H9 (cell line): ENCODE data around the gene GFPT2. TPM values are rescaled to one million over a fixed set of nuclear protein-coding genes. Genes with fewer than 3 reads are reported as not detected.

Experiments
- DNase-seq: peaks from one replicate; pipeline ENCODE4 v3.0.0-alpha.2; 2017
- H2AFZ ChIP-seq: one replicate; pipeline ENCODE4 v1.6.1; 2013; ENCODE audit warnings: mild to moderate bottlenecking, low read length, control low read depth, moderate library complexity
- H2AK5ac ChIP-seq: 2 replicates; pipeline ENCODE4 v1.6.1; 2013; ENCODE audit warnings: low read length, control low read depth, mixed read lengths; ENCODE audit not compliant: insufficient read length
- H2BK120ac ChIP-seq: one replicate; pipeline ENCODE4 v1.6.1; 2013; ENCODE audit warnings: low read depth, mild to moderate bottlenecking, low read length, control low read depth, inconsistent platforms; ENCODE audit not compliant: poor library complexity, severe bottlenecking
- H2BK12ac ChIP-seq: 2 replicates; pipeline ENCODE4 v1.6.1; 2013; ENCODE audit warnings: low read length, control low read depth, mixed read lengths, low read depth; ENCODE audit not compliant: insufficient read length
- H2BK15ac ChIP-seq: 2 replicates; pipeline ENCODE4 v1.6.1; 2013; ENCODE audit warnings: low read depth, low read length, control low read depth
- H2BK20ac ChIP-seq: one replicate; pipeline ENCODE4 v1.6.1; 2013; ENCODE audit warnings: low read depth, mild to moderate bottlenecking, low read length, control low read depth, inconsistent platforms; ENCODE audit not compliant: poor library complexity, severe bottlenecking
- H2BK5ac ChIP-seq: 2 replicates; pipeline ENCODE4 v1.6.1; 2013; ENCODE audit warnings: low read length, control low read depth, mixed read lengths; ENCODE audit not compliant: insufficient read length
- H3K14ac ChIP-seq: 2 replicates; pipeline ENCODE4 v1.6.1; 2013; ENCODE audit warnings: low read length, control low read depth; ENCODE audit not compliant: insufficient read depth
- H3K18ac ChIP-seq: 2 replicates; pipeline ENCODE4 v1.6.1; 2013; ENCODE audit warnings: low read depth, mild to moderate bottlenecking, mixed read lengths, low read length, control low read depth; ENCODE audit not compliant: insufficient read length
- H3K23ac ChIP-seq: 2 replicates; pipeline ENCODE4 v1.6.1; 2013; ENCODE audit warnings: low read length, control low read depth, mixed read lengths, low read depth; ENCODE audit not compliant: insufficient read length
- H3K23me2 ChIP-seq: 2 replicates; pipeline ENCODE4 v1.6.1; 2013; ENCODE audit warnings: low read depth, mild to moderate bottlenecking, mixed read lengths, low read length, control low read depth; ENCODE audit not compliant: insufficient read length, poor library complexity, severe bottlenecking
- H3K27ac ChIP-seq: 2 replicates; pipeline ENCODE4 v1.5.1; 2013; ENCODE audit warnings: low read length, control low read depth, mixed read lengths, low read depth; ENCODE audit not compliant: insufficient read length
- H3K27me3 ChIP-seq: 2 replicates; pipeline ENCODE4 v1.6.1; 2013; ENCODE audit warnings: low read length, control low read depth, inconsistent platforms; ENCODE audit not compliant: insufficient read depth
- H3K4ac ChIP-seq: 2 replicates; pipeline ENCODE4 v1.6.1; 2013; ENCODE audit warnings: low read depth, mild to moderate bottlenecking, control low read depth, inconsistent platforms, low read length, moderate library complexity
- H3K4me1 ChIP-seq: 2 replicates; pipeline ENCODE4 v1.6.1; 2013; ENCODE audit warnings: low read length, control low read depth, inconsistent platforms; ENCODE audit not compliant: insufficient read depth
- H3K4me2 ChIP-seq: 2 replicates; pipeline ENCODE4 v1.6.1; 2013; ENCODE audit warnings: low read length, control low read depth, mixed read lengths; ENCODE audit not compliant: insufficient read length, insufficient read depth
- H3K56ac ChIP-seq: 2 replicates; pipeline ENCODE4 v1.6.1; 2013; ENCODE audit warnings: low read depth, mild to moderate bottlenecking, mixed read lengths, low read length, control low read depth; ENCODE audit not compliant: insufficient read length
- H3K79me1 ChIP-seq: 2 replicates; pipeline ENCODE4 v1.6.1; 2013; ENCODE audit warnings: low read depth, mild to moderate bottlenecking, moderate library complexity, low read length, control low read depth, inconsistent platforms; ENCODE audit not compliant: insufficient read depth, poor library complexity, severe bottlenecking
- H3K79me2 ChIP-seq: 2 replicates; pipeline ENCODE4 v1.6.1; 2013; ENCODE audit warnings: low read length, control low read depth, inconsistent platforms; ENCODE audit not compliant: insufficient read depth
- H3K9ac ChIP-seq: 2 replicates; pipeline ENCODE4 v1.6.1; 2013; ENCODE audit warnings: low read length, control low read depth, mixed read lengths; ENCODE audit not compliant: insufficient read length; ENCODE audit errors: extremely low read depth
- H3K9me3 ChIP-seq: one replicate; pipeline ENCODE4 v1.6.1; 2013; ENCODE audit warnings: low read depth, low read length, inconsistent platforms; ENCODE audit not compliant: control insufficient read depth
- H3T11ph ChIP-seq: one replicate; pipeline ENCODE4 v1.6.1; 2013; ENCODE audit warnings: mild to moderate bottlenecking, low read length, control low read depth, inconsistent platforms
- H4K20me1 ChIP-seq: one replicate; pipeline ENCODE4 v1.6.1; 2013; ENCODE audit not compliant: control insufficient read depth, insufficient read length, insufficient read depth
- H4K5ac ChIP-seq: 2 replicates; pipeline ENCODE4 v1.6.1; 2013; ENCODE audit warnings: low read depth, mild to moderate bottlenecking, mixed read lengths, low read length, control low read depth; ENCODE audit not compliant: insufficient read length
- H4K8ac ChIP-seq: replicated peaks from 2 replicates; pipeline ENCODE4 v1.6.1; 2013; ENCODE audit warnings: low read length, control low read depth, mixed read lengths, low read depth; ENCODE audit not compliant: insufficient read length
- H4K91ac ChIP-seq: 2 replicates; pipeline ENCODE4 v1.6.1; 2013; ENCODE audit warnings: low read depth, mild to moderate bottlenecking, moderate library complexity, mixed read lengths, low read length, control low read depth; ENCODE audit not compliant: insufficient read length
- H3K27ac Mint-ChIP-seq, 3 experiments: 2 replicates in 2 of 3; 3 replicates in 1 of 3; pipeline ENCODE4 v1.8.0; 2020 to 2021; ENCODE audit warnings: mixed read lengths in 3 of 3, mild to moderate bottlenecking in 1 of 3, moderate library complexity in 1 of 3
- H3K27me3 Mint-ChIP-seq: 2 replicates; pipeline ENCODE4 v1.8.0; 2021; ENCODE audit warnings: low read depth, mild to moderate bottlenecking, moderate library complexity, mixed read lengths
- H3K36me3 Mint-ChIP-seq, 3 experiments: 2 replicates in 2 of 3; 3 replicates in 1 of 3; pipeline ENCODE4 v1.8.0; 2020 to 2021; ENCODE audit warnings: low read depth in 3 of 3, mixed read lengths in 3 of 3; ENCODE audit not compliant: insufficient read depth in 1 of 3
- H3K4me1 Mint-ChIP-seq, 2 experiments: 2 replicates each; pipeline ENCODE4 v1.8.0; 2020; ENCODE audit warnings: mixed read lengths in 2 of 2
- H3K4me3 Mint-ChIP-seq, 2 experiments: 2 replicates in 1 of 2; 3 replicates in 1 of 2; pipeline ENCODE4 v1.8.0; 2020 to 2021; ENCODE audit warnings: mild to moderate bottlenecking in 2 of 2, mixed read lengths in 2 of 2, moderate library complexity in 1 of 2
- H3K9me3 Mint-ChIP-seq, 2 experiments: 2 replicates in 1 of 2; 3 replicates in 1 of 2; pipeline ENCODE4 v1.8.0; 2020; ENCODE audit warnings: mild to moderate bottlenecking in 2 of 2, mixed read lengths in 2 of 2, moderate library complexity in 1 of 2
- CTCF ChIP-seq: fragments of 200-600 bp; sonication (generic); conservative IDR thresholded peaks from 3 replicates; pipeline ENCODE4 v1.8.0; 2021; ENCODE audit warnings: antibody characterized with exemption, mild to moderate bottlenecking
- WGBS: extraction: QIAGEN DNeasy Blood & Tissue Kit; methylation state at CpG from one replicate; pipeline ENCODE4 v1.1.7; 2013; ENCODE audit warnings: missing lambda C conversion rate, low lambda C conversion rate, mixed read lengths; ENCODE audit not compliant: insufficient read length; ENCODE audit errors: extremely low coverage; 5-methylcytosine and 5-hydroxymethylcytosine counted together
- total RNA-seq: library from RNA; stranded (reverse); gene quantifications from 2 replicates; pipeline ENCODE4 v1.2.1, GENCODE V29; 2021

Gene GFPT2
- total RNA-seq, 1 experiment from 2014 or later = 89.8 TPM

GRCh38 chr5:180251887-180252286 is 101.2 kb downstream of the GFPT2 start:
- no peaks in the 10 kb centered on the region for H3K4me1 ChIP-seq
- H4K20me1 ChIP-seq = no peaks in the 10 kb centered on the region
- no peak overlapping the region for H4K91ac ChIP-seq
- peaks cover 65 to 66% of the 10 kb centered on the region in 2 experiments for H3K9me3 Mint-ChIP-seq
- peaks cover 53% of the 10 kb centered on the region for H3K9me3 ChIP-seq
- H3K18ac ChIP-seq = no peak overlapping the region
- peaks cover 89 to 96% (median 93%) of the 10 kb centered on the region in 3 experiments for H3K36me3 Mint-ChIP-seq
- H3K4me2 ChIP-seq = no peak overlapping the region
- no peak overlapping the region for H3K9ac ChIP-seq
- no peak overlapping the region for H2AK5ac ChIP-seq
- H4K8ac ChIP-seq = no peak overlapping the region
- no peak overlapping the region for H3K4ac ChIP-seq
- no peak overlapping the region for H3K27ac ChIP-seq
- H3T11ph ChIP-seq = no peak overlapping the region
- H2AFZ ChIP-seq = no peak overlapping the region
- peaks cover 6% of the 10 kb centered on the region for H3K27me3 Mint-ChIP-seq
- H2BK15ac ChIP-seq = no peak overlapping the region
- no peaks in the 10 kb centered on the region for H3K4me1 Mint-ChIP-seq
- no peak overlapping the region for H3K4me3 Mint-ChIP-seq
- H2BK12ac ChIP-seq = no peak overlapping the region
- WGBS = no CpG with 5 or more reads among the region's 7 CpGs
- no peaks in the 10 kb centered on the region for H3K79me2 ChIP-seq
- no peak overlapping the region for H2BK20ac ChIP-seq
- no peak overlapping the region for H3K27ac Mint-ChIP-seq
- no peaks in the 10 kb centered on the region for H3K79me1 ChIP-seq
- H3K23me2 ChIP-seq = no peaks in the 10 kb centered on the region
- H3K23ac ChIP-seq = no peak overlapping the region
- no peak overlapping the region for H3K56ac ChIP-seq
- TF ChIP-seq CTCF = no peak
- no peak overlapping the region for H4K5ac ChIP-seq
- no peak overlapping the region for H2BK5ac ChIP-seq
- H3K14ac ChIP-seq = no peak overlapping the region; the same call in 1 of the 2 replicates
- DNase-seq = no peak
- no peak overlapping the region for H2BK120ac ChIP-seq
- no peaks in the 10 kb centered on the region for H3K27me3 ChIP-seq
